Stomach (tissue), 9 donors: ENCODE measurements around the gene CNTROB. TPM values are rescaled to one million over a fixed set of nuclear protein-coding genes. Genes with fewer than 3 reads are reported as not detected.

ENCODE experiments used
- DNase-seq, 2 donors: peaks; one replicate each; pipeline versions ENCODE4 v3.0.0 to v3.0.0-alpha.2; 2013 to 2019
- H3K27ac ChIP-seq, 5 donors: fragments of 200-600 bp in 4 of 5; sonication (generic) in 4 of 5; one replicate each; pipeline ENCODE4 v1.5.1; 2013 to 2019; ENCODE audit warnings: mild to moderate bottlenecking in 1 of 5, moderate library complexity in 1 of 5
- H3K27me3 ChIP-seq, 3 donors: fragments of 200-600 bp; sonication (generic); one replicate each; pipeline ENCODE4 v1.5.1; 2017 to 2019; ENCODE audit warnings: mixed run types in 1 of 3
- H3K36me3 ChIP-seq, 4 donors: fragments of 200-600 bp; sonication (generic); 1 replicate in 3 of 4; 2 replicates in 1 of 4; pipeline ENCODE4 v1.5.1; 2016 to 2019
- H3K4me1 ChIP-seq, 4 donors: fragments of 200-600 bp; sonication (generic); one replicate each; pipeline ENCODE4 v1.5.1; 2016 to 2019
- H3K4me3 ChIP-seq, 4 donors: fragments of 200-600 bp; sonication (generic) in 3 of 4; one replicate each; pipeline ENCODE4 v1.5.1; 2016 to 2019; ENCODE audit warnings: mild to moderate bottlenecking in 1 of 4
- H3K9me3 ChIP-seq, 4 donors: fragments of 200-600 bp; sonication (generic); one replicate each; pipeline ENCODE4 v1.5.1; 2016 to 2019
- CTCF ChIP-seq, 7 experiments: fragments of 450-650 bp in 4 of 7; fragments of 200-600 bp in 3 of 7; sonication (generic) in 3 of 7; IDR thresholded peaks; one replicate each; pipeline ENCODE4 v1.5.1; 2016 to 2019; ENCODE audit warnings: antibody characterized with exemption in 7 of 7, control low read depth in 2 of 7, mild to moderate bottlenecking in 1 of 7
- EP300 ChIP-seq: sonication (generic); formaldehyde crosslinking; IDR thresholded peaks from one replicate; pipeline ENCODE4 v1.6.1; 2017; ENCODE audit warnings: antibody characterized with exemption
- POLR2A ChIP-seq, 4 donors: fragments of 450-650 bp; IDR thresholded peaks; one replicate each; pipeline ENCODE4 v1.6.1; 2016; ENCODE audit warnings: antibody characterized with exemption in 4 of 4, control low read depth in 2 of 4, mild to moderate bottlenecking in 1 of 4, moderate library complexity in 1 of 4
- POLR2AphosphoS5 ChIP-seq, 3 donors: sonication (generic); formaldehyde crosslinking; IDR thresholded peaks; one replicate each; pipeline ENCODE4 v1.6.1; 2016; ENCODE audit warnings: antibody characterized with exemption in 3 of 3
- WGBS, 5 donors: extraction: QIAGEN DNeasy Blood & Tissue Kit in 3 of 5; methylation state at CpG; one replicate each; pipeline versions ENCODE4 v1.1.5 to v1.1.7; 2013 to 2018; 5-methylcytosine and 5-hydroxymethylcytosine counted together
- intact Hi-C: fragments of 100-400 bp; cut with DNase I; formaldehyde crosslinking; loops from one replicate; pipeline ENCODE4 v1.15.1; 2023; ENCODE audit warnings: low total_unique reads
- polyA plus RNA-seq, 3 donors: library from polyadenylated mRNA; stranded (reverse); fragments of 200-250 nt; gene quantifications; one replicate each; pipeline ENCODE4 v1.2.3, GENCODE V29; 2013
- total RNA-seq, 5 donors: library from RNA; depleted of rRNA; stranded (reverse); fragments of >200 nt; gene quantifications; one replicate each; pipeline versions ENCODE4 v1.1.0 to v1.2.3, GENCODE V29; 2014 to 2016
- donor health status: healthy with polysubstance abuse.
- donor health status: Bipolar disorder and iron deficiency.
- donor health status: healthy.

The CNTROB gene
- total and polyA plus RNA-seq, 8 donors, result 12.9 to 146 (median 25.7) TPM

GRCh38 chr17:7930841-7931631 is 970 bp upstream of the CNTROB start:
- peak in 1 of 2 donors; percentile 30 for DNase-seq

GRCh38 chr17:7932483-7932891 is 481 bp downstream of the CNTROB start:
- Histone ChIP-seq H3K9me3 (no peaks in the 10 kb centered on the region), H3K27me3 (peaks cover 0 to 5% (median 0%) of the 10 kb centered on the region in 3 donors), H3K4me3 (peak overlapping the region; percentile 62 to 84 (median 72)), H3K36me3 (peaks cover 7 to 58% (median 31%) of the 10 kb centered on the region in 4 donors), H3K27ac (peak overlapping the region; percentile 39 to 88 (median 86)), H3K4me1 (peaks cover 11 to 50% (median 42%) of the 10 kb centered on the region in 4 donors)
- peak in 1 of 2 donors; percentile 77 for DNase-seq
- WGBS, 5 donors, result 0 to 1% (median 0%) methylated on average over 17 of the region's 17 CpGs
- intact Hi-C loops, result no loop called here
- no peak for TF ChIP-seq POLR2AphosphoS5 (IDR thresholded peaks at IDR 0.05)
- TF ChIP-seq POLR2A (IDR thresholded peaks at IDR 0.05), result no peak
- no peak for TF ChIP-seq CTCF (IDR thresholded peaks at IDR 0.05)
- no peak for TF ChIP-seq EP300

More at GRCh38 chr17:7930841-7931631, 970 bp upstream of the CNTROB start:
- no peak for TF ChIP-seq CTCF (IDR thresholded peaks at IDR 0.05)
- TF ChIP-seq POLR2AphosphoS5 (IDR thresholded peaks at IDR 0.05), result no peak
- no peak for TF ChIP-seq EP300
- no peak for TF ChIP-seq POLR2A (IDR thresholded peaks at IDR 0.05)
- H3K27me3 ChIP-seq, result peaks cover 0 to 5% (median 0%) of the 10 kb centered on the region in 3 donors
- no peaks in the 10 kb centered on the region for H3K9me3 ChIP-seq
- H3K4me3 ChIP-seq, result peak overlapping the region; percentile 62 to 84 (median 72)
- peak overlapping the region in 4 of 5 donors; percentile 81 to 88 (median 87) for H3K27ac ChIP-seq
- peaks cover 11 to 50% (median 42%) of the 10 kb centered on the region in 4 donors for H3K4me1 ChIP-seq
- WGBS, 5 donors, result 38 to 42% (median 40%) methylated on average over 20 of the region's 20 CpGs
- intact Hi-C loops, result no loop called here
- peaks cover 0 to 43% (median 17%) of the 10 kb centered on the region in 4 donors for H3K36me3 ChIP-seq

- Histone ChIP-seq H3K27ac (peak overlapping the region in 4 of 5 donors; percentile 81 to 88 (median 87)), H3K4me3 (peak overlapping the region; percentile 62 to 84 (median 72)), H3K36me3 (peaks cover 7 to 61% (median 35%) of the 10 kb centered on the region in 4 donors), H3K9me3 (no peaks in the 10 kb centered on the region), H3K27me3 (peaks cover 0 to 5% (median 0%) of the 10 kb centered on the region in 3 donors), H3K4me1 (peaks cover 11 to 50% (median 42%) of the 10 kb centered on the region in 4 donors)
- intact Hi-C loops, result no loop called here
- DNase-seq, result peak; percentile 45 to 75
- WGBS, 5 donors, result 4 to 7% (median 5%) methylated on average over 16 of the region's 16 CpGs
- no peak for TF ChIP-seq CTCF (IDR thresholded peaks at IDR 0.05)
- no peak for TF ChIP-seq POLR2AphosphoS5 (IDR thresholded peaks at IDR 0.05)
- no peak for TF ChIP-seq POLR2A (IDR thresholded peaks at IDR 0.05)
- no peak for TF ChIP-seq EP300
These were observed 943 bp downstream of the CNTROB start for GRCh38 chr17:7932949-7933348.

- peaks cover 27 to 65% (median 60%) of the 10 kb centered on the region in 4 donors for H3K36me3 ChIP-seq
- H3K27me3 ChIP-seq, result no peaks in the 10 kb centered on the region
- intact Hi-C loops, result no loop called here
These were observed 3.9 kb downstream of the CNTROB start for GRCh38 chr17:7935859-7936258.

More at GRCh38 chr17:7935859-7936258, 3.9 kb downstream of the CNTROB start:
- H3K9me3 ChIP-seq, result no peaks in the 10 kb centered on the region
- DNase-seq, result no peak
- peaks cover 11 to 32% (median 30%) of the 10 kb centered on the region in 4 donors for H3K4me1 ChIP-seq
- TF ChIP-seq POLR2A (IDR thresholded peaks at IDR 0.05) (no peak), POLR2AphosphoS5 (IDR thresholded peaks at IDR 0.05) (no peak), EP300 (no peak), CTCF (IDR thresholded peaks at IDR 0.05) (no peak)
- H3K27ac ChIP-seq, result no peak overlapping the region
- no peak overlapping the region for H3K4me3 ChIP-seq
